ENCODE data around the gene MCAT. TPM values are rescaled to one million over a fixed set of nuclear protein-coding genes. Genes with fewer than 3 reads are reported as not detected.

MCAT gene
- 17.8 to 31.4 TPM (median 26.7 TPM) in 5 replicates for total RNA-seq (2022; extraction: Qiagen RNA extraction)

GRCh38 chr22:43142880-43143562, at the start of gene MCAT:
Gene MCAT, minus strand, starts transcription at chr22:43143398. Its CDS starts 50 bp downstream, at chr22:43143348.

DNA sequence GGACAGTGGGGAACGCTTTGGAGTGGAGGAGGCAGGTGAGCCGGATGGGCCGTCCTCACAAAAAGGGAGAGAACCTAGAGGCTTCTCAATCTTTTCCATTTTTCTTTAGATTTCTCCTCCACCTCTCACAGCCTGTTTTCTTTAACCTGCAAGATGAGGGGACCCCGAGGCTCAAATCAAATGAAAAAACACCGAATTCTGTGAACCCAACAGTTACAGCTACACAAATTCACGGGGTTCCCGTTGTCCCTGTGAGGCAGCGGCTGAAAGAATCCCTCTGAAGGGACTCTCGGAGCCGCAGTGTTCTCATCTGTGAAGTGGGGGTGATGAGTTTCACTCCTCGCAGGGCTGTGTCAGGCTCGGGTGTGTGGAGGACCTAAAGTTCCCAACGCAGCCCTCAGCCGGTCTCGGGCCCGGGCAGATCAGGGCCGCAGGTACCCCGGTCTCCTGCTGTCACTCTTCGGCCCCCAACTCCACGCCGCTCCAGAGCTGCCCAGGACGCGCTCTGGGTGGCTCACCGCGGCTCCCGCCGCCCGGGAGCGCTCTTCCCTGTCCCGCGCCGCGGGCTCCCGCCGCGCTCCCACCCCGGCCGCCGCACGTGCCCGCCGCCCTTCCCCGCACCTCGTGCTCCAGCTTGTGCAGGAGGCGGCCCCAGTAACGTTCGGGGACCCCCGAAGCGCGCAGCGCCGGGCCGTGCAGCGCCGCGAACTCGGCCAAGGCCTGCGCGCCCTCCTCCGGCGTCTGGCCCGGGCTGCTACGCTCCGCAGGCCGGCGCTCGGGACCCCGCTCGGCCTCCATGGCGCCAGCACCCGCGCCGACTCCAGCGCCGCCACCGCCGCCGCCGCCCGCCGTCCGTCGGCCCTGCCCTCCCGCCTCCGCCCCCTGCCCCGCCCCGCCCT, 43.3 kb upstream of the MCAT start, which contains the start of gene TTLL12:
Gene TTLL12, minus strand, starts transcription at position 863 of the 899 bp plus-strand sequence. Its CDS starts 65 bp downstream, at position 798.

DNA sequence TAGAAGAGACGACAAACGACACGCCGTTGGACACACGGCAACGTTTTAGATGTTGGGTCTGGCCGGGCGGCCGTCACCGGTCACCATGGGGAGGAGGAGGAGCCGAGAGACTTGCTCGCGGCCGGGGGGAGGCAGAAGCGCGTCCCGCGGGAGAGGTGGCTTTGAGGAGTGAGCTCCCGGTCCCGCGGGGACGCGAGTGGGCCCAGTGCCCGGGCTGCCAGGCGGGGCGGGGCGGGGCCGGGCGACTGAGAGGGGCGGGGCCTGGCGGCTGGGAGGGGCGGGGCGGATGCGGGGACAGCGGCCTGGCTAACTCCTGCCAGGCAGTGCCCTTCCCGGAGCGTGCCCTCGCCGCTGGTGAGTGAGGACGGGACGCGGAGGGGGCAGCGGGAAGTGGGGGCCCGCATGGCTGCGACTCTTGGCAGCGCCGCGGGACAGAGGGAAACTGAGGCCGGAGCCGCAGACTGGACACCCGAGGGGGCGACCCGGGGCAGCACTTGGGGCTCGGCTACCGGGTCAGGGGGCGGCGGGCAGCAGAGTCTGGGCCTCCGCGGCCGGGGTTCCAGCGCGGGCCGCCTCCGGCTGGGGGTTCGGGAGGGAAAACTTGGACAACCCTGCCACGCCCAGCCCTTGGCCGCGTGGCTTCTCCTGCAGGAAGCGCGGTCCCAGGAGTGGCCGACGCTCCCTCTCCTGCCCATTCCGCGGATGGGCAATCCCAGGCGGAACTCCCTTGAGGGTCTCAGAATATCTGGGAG, 8.2 kb upstream of the MCAT start, which contains the start of gene TSPO:
Gene TSPO, plus strand, starts transcription at position 309 of the 752 bp plus-strand sequence. CDS start 7,680 bp downstream, outside the sequence.

DNA sequence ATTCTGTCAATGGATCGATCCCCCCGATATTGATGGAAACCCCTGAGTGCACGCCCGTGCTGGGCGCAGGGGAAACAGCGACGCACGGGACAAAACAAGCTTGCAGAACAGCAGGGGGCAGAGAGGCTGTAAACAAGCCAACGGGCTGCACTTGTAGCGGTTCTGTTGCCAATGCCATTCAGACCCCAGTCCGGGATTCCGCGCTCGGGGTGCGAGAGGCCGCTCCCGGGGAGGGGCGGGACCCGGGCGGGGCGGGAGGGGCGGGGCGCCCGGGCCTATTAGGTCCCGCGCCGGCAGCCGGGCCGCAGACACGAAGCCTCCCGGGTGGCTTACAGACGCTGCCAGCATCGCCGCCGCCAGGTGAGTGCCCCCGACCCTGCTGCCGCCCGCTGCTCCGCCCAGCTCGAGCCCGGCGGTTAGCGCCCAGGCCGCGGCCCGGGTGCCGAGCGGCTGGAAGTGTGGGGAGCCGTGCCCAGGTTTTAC, 32.7 kb downstream of the MCAT start, which contains the start of gene BIK:
Gene BIK, plus strand, starts transcription at position 307 of the 483 bp plus-strand sequence. CDS start 13,273 bp downstream, outside the sequence.

GRCh38 chr22:43088984-43089717, 54.0 kb downstream of the MCAT start, which contains the start of gene TTLL1:
Gene TTLL1, minus strand, starts transcription at chr22:43089391. Its CDS starts 13,805 bp downstream, at chr22:43075586.

Other genes with a start within 250 kb of the MCAT start
- 75.7 to 95.4 TPM (median 90.2 TPM) in 5 replicates for gene PACSIN2, start 128.2 kb downstream of the MCAT start, total RNA-seq (2022; extraction: Qiagen RNA extraction)
- 2.2 to 2.8 TPM (median 2.4 TPM) in 5 replicates for gene TTLL1, start 54.0 kb downstream of the MCAT start, total RNA-seq (2022; extraction: Qiagen RNA extraction)
- gene BIK, start 32.6 kb downstream of the MCAT start, total RNA-seq (2022; extraction: Qiagen RNA extraction), result 1.1 to 1.7 TPM (median 1.2 TPM) in 5 replicates
- gene TSPO, start 8.2 kb upstream of the MCAT start, total RNA-seq (2022; extraction: Qiagen RNA extraction), result 137 to 248 TPM (median 239 TPM) in 5 replicates
- 21.2 to 23.7 TPM (median 22.0 TPM) in 5 replicates for gene TTLL12, start 43.7 kb upstream of the MCAT start, total RNA-seq (2022; extraction: Qiagen RNA extraction)
- gene SCUBE1, start 200.0 kb upstream of the MCAT start, total RNA-seq (2022; extraction: Qiagen RNA extraction), result 0.08 to 0.24 TPM (median 0.13 TPM) in 5 replicates